HEK293 (cell line): ENCODE data around the gene NIF3L1.

Source experiments
- GLI2 ChIP-seq: fragments of 450-650 bp; formaldehyde crosslinking; IDR thresholded peaks from 2 replicates; pipeline ENCODE4; 2017; ENCODE audit warnings: missing biosample characterization, missing genetic modification characterization, low read depth, borderline replicate concordance
- GLIS1 ChIP-seq: fragments of 450-650 bp; formaldehyde crosslinking; IDR thresholded peaks from 2 replicates; pipeline ENCODE4 v1.5.1; 2016; ENCODE audit warnings: missing biosample characterization, missing genetic modification characterization
- HOXA7 ChIP-seq: sonication (generic); formaldehyde crosslinking; IDR thresholded peaks from 2 replicates; pipeline ENCODE4 v1.8.1; 2022; ENCODE audit warnings: missing genetic modification reagents, borderline replicate concordance
- KLF1 ChIP-seq: fragments of 450-650 bp; formaldehyde crosslinking; IDR thresholded peaks from 2 replicates; pipeline ENCODE4 v1.5.1; 2016; ENCODE audit warnings: missing biosample characterization, missing genetic modification characterization
- MZF1 ChIP-seq: fragments of 450-650 bp; formaldehyde crosslinking; IDR thresholded peaks from 2 replicates; pipeline ENCODE4 v1.5.1; 2017; ENCODE audit warnings: missing biosample characterization, missing genetic modification characterization, borderline replicate concordance
- SP7 ChIP-seq: fragments of 450-650 bp; formaldehyde crosslinking; IDR thresholded peaks from 2 replicates; pipeline ENCODE4 v1.5.1; 2016; ENCODE audit warnings: missing biosample characterization, missing genetic modification characterization
- TRIM28 ChIP-seq: IDR thresholded peaks from 2 replicates; pipeline ENCODE4 v1.6.1; 2011; ENCODE audit warnings: low read length, control low read depth, borderline replicate concordance
- ZBTB1 ChIP-seq: fragments of 450-650 bp; formaldehyde crosslinking; IDR thresholded peaks from 2 replicates; pipeline ENCODE4 v1.5.1; 2016; ENCODE audit warnings: missing biosample characterization, missing genetic modification characterization
- ZBTB21 ChIP-seq: fragments of 450-650 bp; formaldehyde crosslinking; IDR thresholded peaks from 2 replicates; pipeline ENCODE4 v1.5.1; 2017; ENCODE audit warnings: missing biosample characterization, missing genetic modification characterization
- ZNF114 ChIP-seq: fragments of 450-650 bp; formaldehyde crosslinking; IDR thresholded peaks from 2 replicates; pipeline ENCODE4 v1.5.0; 2017; ENCODE audit warnings: missing biosample characterization, missing genetic modification characterization
- ZNF132 ChIP-seq: fragments of 450-650 bp; formaldehyde crosslinking; IDR thresholded peaks from 2 replicates; pipeline ENCODE4 v1.5.1; 2017; ENCODE audit warnings: missing biosample characterization, missing genetic modification characterization, borderline replicate concordance
- ZNF138 ChIP-seq: fragments of 450-650 bp; formaldehyde crosslinking; IDR thresholded peaks from 2 replicates; pipeline ENCODE4 v1.5.1; 2016; ENCODE audit warnings: missing biosample characterization, missing genetic modification characterization, borderline replicate concordance
- ZNF202 ChIP-seq: fragments of 450-650 bp; formaldehyde crosslinking; IDR thresholded peaks from 2 replicates; pipeline ENCODE4 v1.5.1; 2016; ENCODE audit warnings: missing biosample characterization, missing genetic modification characterization, borderline replicate concordance
- ZNF223 ChIP-seq: fragments of 450-650 bp; formaldehyde crosslinking; IDR thresholded peaks from 2 replicates; pipeline ENCODE4 v1.5.1; 2016; ENCODE audit warnings: missing biosample characterization, missing genetic modification characterization
- ZNF311 ChIP-seq: fragments of 450-650 bp; formaldehyde crosslinking; IDR thresholded peaks from 2 replicates; pipeline ENCODE4 v1.5.1; 2017; ENCODE audit warnings: missing biosample characterization, missing genetic modification characterization, borderline replicate concordance
- ZNF335 ChIP-seq: fragments of 450-650 bp; formaldehyde crosslinking; conservative IDR thresholded peaks from 2 replicates; pipeline ENCODE4 v1.5.1; 2016; ENCODE audit warnings: missing biosample characterization, missing genetic modification characterization
- ZNF426 ChIP-seq: fragments of 450-650 bp; formaldehyde crosslinking; IDR thresholded peaks from 2 replicates; pipeline ENCODE4 v1.5.1; 2017; ENCODE audit warnings: missing biosample characterization, missing genetic modification characterization, mild to moderate bottlenecking, inconsistent platforms, moderate library complexity
- ZNF449 ChIP-seq: fragments of 450-650 bp; formaldehyde crosslinking; IDR thresholded peaks from 2 replicates; pipeline ENCODE4 v1.5.1; 2017; ENCODE audit warnings: missing biosample characterization, mild to moderate bottlenecking, missing genetic modification characterization, moderate library complexity
- ZNF518A ChIP-seq: fragments of 450-650 bp; formaldehyde crosslinking; conservative IDR thresholded peaks from 2 replicates; pipeline ENCODE4 v1.5.1; 2016; ENCODE audit warnings: low read depth, missing biosample characterization, missing genetic modification characterization
- ZNF571 ChIP-seq: fragments of 450-650 bp; formaldehyde crosslinking; IDR thresholded peaks from 2 replicates; pipeline ENCODE4 v1.5.0; 2017; ENCODE audit warnings: missing biosample characterization, missing genetic modification characterization
- ZNF843 ChIP-seq: fragments of 450-650 bp; formaldehyde crosslinking; IDR thresholded peaks from 2 replicates; pipeline ENCODE4 v1.5.1; 2016; ENCODE audit warnings: missing biosample characterization, missing genetic modification characterization
- ZSCAN18 ChIP-seq: fragments of 450-650 bp; formaldehyde crosslinking; IDR thresholded peaks from 2 replicates; pipeline ENCODE4 v1.5.1; 2016; ENCODE audit warnings: missing biosample characterization, missing genetic modification characterization
- ZXDB ChIP-seq: fragments of 450-650 bp; formaldehyde crosslinking; IDR thresholded peaks from 2 replicates; pipeline ENCODE4 v1.5.1; 2016; ENCODE audit warnings: missing biosample characterization, missing genetic modification characterization
- TF ChIP-seq, protein P1 (sequence below): fragments of 450-650 bp; formaldehyde crosslinking; IDR thresholded peaks from 2 replicates; pipeline ENCODE4 v1.5.1; 2016; ENCODE audit warnings: missing biosample characterization, missing genetic modification characterization
- TF ChIP-seq, protein P2 (sequence below): sonication (generic); formaldehyde crosslinking; IDR thresholded peaks from 2 replicates; pipeline ENCODE4 v1.8.1; 2022; ENCODE audit warnings: mild to moderate bottlenecking, moderate library complexity, missing genetic modification reagents

Gene NIF3L1

GRCh38 chr2:200888704-200889625, at the start of gene NIF3L1, which contains the start of gene PPIL3 (continued):
- TF ChIP-seq, protein P1, sequence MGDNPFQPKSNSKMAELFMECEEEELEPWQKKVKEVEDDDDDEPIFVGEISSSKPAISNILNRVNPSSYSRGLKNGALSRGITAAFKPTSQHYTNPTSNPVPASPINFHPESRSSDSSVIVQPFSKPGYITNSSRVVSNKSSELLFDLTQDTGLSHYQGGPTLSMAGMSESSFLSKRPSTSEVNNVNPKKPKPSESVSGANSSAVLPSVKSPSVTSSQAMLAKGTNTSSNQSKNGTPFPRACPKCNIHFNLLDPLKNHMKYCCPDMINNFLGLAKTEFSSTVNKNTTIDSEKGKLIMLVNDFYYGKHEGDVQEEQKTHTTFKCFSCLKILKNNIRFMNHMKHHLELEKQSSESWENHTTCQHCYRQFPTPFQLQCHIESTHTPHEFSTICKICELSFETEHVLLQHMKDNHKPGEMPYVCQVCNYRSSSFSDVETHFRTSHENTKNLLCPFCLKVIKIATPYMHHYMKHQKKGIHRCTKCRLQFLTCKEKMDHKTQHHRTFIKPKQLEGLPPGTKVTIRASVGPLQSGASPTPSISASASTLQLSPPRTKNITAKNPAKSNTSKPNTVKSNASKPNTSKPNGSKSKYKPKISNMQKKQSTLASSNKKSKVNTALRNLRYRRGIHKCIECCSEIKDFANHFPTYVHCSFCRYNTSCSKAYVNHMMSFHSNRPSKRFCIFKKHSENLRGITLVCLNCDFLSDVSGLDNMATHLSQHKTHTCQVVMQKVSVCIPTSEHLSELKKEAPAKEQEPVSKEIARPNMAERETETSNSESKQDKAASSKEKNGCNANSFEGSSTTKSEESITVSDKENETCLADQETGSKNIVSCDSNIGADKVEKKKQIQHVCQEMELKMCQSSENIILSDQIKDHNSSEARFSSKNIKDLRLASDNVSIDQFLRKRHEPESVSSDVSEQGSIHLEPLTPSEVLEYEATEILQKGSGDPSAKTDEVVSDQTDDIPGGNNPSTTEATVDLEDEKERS (tag by site-specific recombination): no peak
- peak; percentile 90; the same call in 1 of the 2 replicates for TF ChIP-seq TRIM28
- TF ChIP-seq ZNF138 (tag by site-specific recombination): no peak
- TF ChIP-seq ZNF426 (tag by site-specific recombination): no peak
- TF ChIP-seq ZNF311 (tag by site-specific recombination): no peak
- TF ChIP-seq ZNF843 (tag by site-specific recombination): peak; percentile 51; the same call in 1 of the 2 replicates
- peak; percentile 91 for TF ChIP-seq ZNF518A (tag by site-specific recombination)
- 0 out of 2 replicates have a peak, but pooled peaks have one; percentile 77 for TF ChIP-seq ZBTB1 (tag by site-specific recombination)
- TF ChIP-seq, protein P2, sequence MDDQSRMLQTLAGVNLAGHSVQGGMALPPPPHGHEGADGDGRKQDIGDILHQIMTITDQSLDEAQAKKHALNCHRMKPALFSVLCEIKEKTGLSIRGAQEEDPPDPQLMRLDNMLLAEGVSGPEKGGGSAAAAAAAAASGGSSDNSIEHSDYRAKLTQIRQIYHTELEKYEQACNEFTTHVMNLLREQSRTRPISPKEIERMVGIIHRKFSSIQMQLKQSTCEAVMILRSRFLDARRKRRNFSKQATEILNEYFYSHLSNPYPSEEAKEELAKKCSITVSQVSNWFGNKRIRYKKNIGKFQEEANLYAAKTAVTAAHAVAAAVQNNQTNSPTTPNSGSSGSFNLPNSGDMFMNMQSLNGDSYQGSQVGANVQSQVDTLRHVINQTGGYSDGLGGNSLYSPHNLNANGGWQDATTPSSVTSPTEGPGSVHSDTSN (CRISPR knock-in tag): no peak
- TF ChIP-seq ZNF114 (tag by site-specific recombination): no peak
- TF ChIP-seq MZF1 (tag by site-specific recombination): peak; percentile 74
- peak; percentile 65 for TF ChIP-seq ZBTB21 (tag by site-specific recombination)
- TF ChIP-seq GLI2 (tag by site-specific recombination): no peak
- TF ChIP-seq ZNF202: no peak
- TF ChIP-seq ZNF335 (tag by site-specific recombination): peak; percentile 93
- no peak for TF ChIP-seq ZNF571 (tag by site-specific recombination)
- TF ChIP-seq ZXDB (tag by site-specific recombination): peak; percentile 79
- TF ChIP-seq ZSCAN18 (tag by site-specific recombination): 0 out of 2 replicates have a peak, but pooled peaks have one; percentile 7
- TF ChIP-seq ZNF449: peak; percentile 72; the same call in 1 of the 2 replicates
- TF ChIP-seq SP7 (tag by site-specific recombination): peak; percentile 84
- TF ChIP-seq KLF1 (tag by site-specific recombination): 0 out of 2 replicates have a peak, but pooled peaks have one; percentile 9
- no peak for TF ChIP-seq ZNF132
- TF ChIP-seq ZNF223 (tag by site-specific recombination): no peak
- peak; percentile 46 for TF ChIP-seq GLIS1 (tag by site-specific recombination)
- no peak for TF ChIP-seq HOXA7 (CRISPR knock-in tag)
